SU-DHL-6 (cell line): ENCODE results near the gene IYD.

Experiments
- CTCF ChIP-seq: fragments of 200-600 bp; sonication (generic); IDR thresholded peaks from one replicate; pipeline ENCODE4 v1.5.1; 2017; ENCODE audit warnings: antibody characterized with exemption, mild to moderate bottlenecking, low read length, moderate library complexity; ENCODE audit not compliant: insufficient read depth, poor library complexity, severe bottlenecking
- EZH2phosphoT487 ChIP-seq: fragments of 200-600 bp; sonication (generic), shearing (Covaris generic); conservative IDR thresholded peaks from 2 replicates; pipeline ENCODE4 v1.6.1; 2018; ENCODE audit warnings: mild to moderate bottlenecking, antibody characterized with exemption, low read length, moderate library complexity, mixed read lengths

- TF ChIP-seq CTCF, result no peak
- TF ChIP-seq EZH2phosphoT487, result no peak
These were observed 25.5 kb downstream of the IYD start for GRCh38 chr6:150394053-150394898.
